HG03575 (cell line): Measurements from ENCODE around the gene COPS3.

Source experiments
- ATAC-seq: cut with Tn5 transposase; IDR thresholded peaks from one replicate; pipeline ENCODE4 v1.9.1; 2021; ENCODE audit not compliant: unreplicated experiment, insufficient number of reproducible peaks, low FRiP score; ENCODE audit errors: extremely low read depth

The COPS3 gene

GRCh38 chr17:17203173-17203730 lies 77.8 kb downstream of the COPS3 start:
- no peak for ATAC-seq

GRCh38 chr17:17201907-17202306 lies 79.1 kb downstream of the COPS3 start:
- no peak for ATAC-seq

- no peak for ATAC-seq
Observed at GRCh38 chr17:17201271-17201670, 79.8 kb downstream of the COPS3 start.

- no peak for ATAC-seq
Observed at GRCh38 chr17:17200831-17201230, 80.2 kb downstream of the COPS3 start.

GRCh38 chr17:17200311-17200710 lies 80.7 kb downstream of the COPS3 start:
- no peak for ATAC-seq

- ATAC-seq = no peak
Observed at GRCh38 chr17:17198281-17198680, 82.8 kb downstream of the COPS3 start.

GRCh38 chr17:17196776-17197175 lies 84.3 kb downstream of the COPS3 start:
- ATAC-seq = no peak
